Activated B cell treated with CpG ODN at 0.5 μM for 24 hours (primary cell): ENCODE data around the gene TMEM252. TPM values are rescaled to one million over a fixed set of nuclear protein-coding genes. Genes with fewer than 3 reads are reported as not detected.

ENCODE experiments used
- ATAC-seq: fragments of 200-7000 bp; cut with Tn5 transposase; one replicate; pipeline ENCODE4 v1.10.0; 2021; ENCODE audit warnings: low read depth, mild to moderate bottlenecking, moderate library complexity
- CTCF ChIA-PET: fragments of 350-600 bp; sonication (Branson Sonifier 250); formaldehyde crosslinking; loops from one replicate; lab custom pipeline; 2021; ENCODE audit warnings: antibody characterized with exemption; lab: Charles Lee
- POLR2A ChIA-PET: fragments of 350-600 bp; sonication (Branson Sonifier 250); formaldehyde crosslinking; loops from one replicate; lab custom pipeline; 2021; ENCODE audit warnings: antibody characterized with exemption; lab: Charles Lee
- DNase-seq: peaks from one replicate; pipeline ENCODE4 v3.0.0; 2022
- H3K27ac Mint-ChIP-seq: one replicate; pipeline ENCODE4 v1.8.0; 2020; ENCODE audit warnings: mixed read lengths
- H3K27me3 Mint-ChIP-seq: one replicate; pipeline ENCODE4 v1.8.0; 2021; ENCODE audit warnings: mixed read lengths
- H3K36me3 Mint-ChIP-seq: one replicate; pipeline ENCODE4 v1.8.0; 2021; ENCODE audit warnings: low read depth, mixed read lengths
- H3K4me1 Mint-ChIP-seq: one replicate; pipeline ENCODE4 v1.8.0; 2021; ENCODE audit warnings: mixed read lengths
- H3K4me3 Mint-ChIP-seq: one replicate; pipeline ENCODE4 v1.8.0; 2020; ENCODE audit warnings: mild to moderate bottlenecking, mixed read lengths
- H3K9me3 Mint-ChIP-seq: one replicate; pipeline ENCODE4 v1.8.0; 2020; ENCODE audit warnings: mixed read lengths
- CTCF ChIP-seq: fragments of 200-600 bp; IDR thresholded peaks from one replicate; pipeline ENCODE4 v1.8.0; 2022; ENCODE audit warnings: antibody characterized with exemption, mild to moderate bottlenecking
- intact Hi-C: fragments of 100-400 bp; cut with micrococcal nuclease; formaldehyde crosslinking; loops from one replicate; pipeline ENCODE4 v1.15.1; 2024
- total RNA-seq: library from RNA; stranded (reverse); gene quantifications from 2 replicates; pipeline ENCODE4 v1.2.3, GENCODE V29; 2022

Gene TMEM252
- total RNA-seq, 1 donor from 2014 or later = not detected

DNA sequence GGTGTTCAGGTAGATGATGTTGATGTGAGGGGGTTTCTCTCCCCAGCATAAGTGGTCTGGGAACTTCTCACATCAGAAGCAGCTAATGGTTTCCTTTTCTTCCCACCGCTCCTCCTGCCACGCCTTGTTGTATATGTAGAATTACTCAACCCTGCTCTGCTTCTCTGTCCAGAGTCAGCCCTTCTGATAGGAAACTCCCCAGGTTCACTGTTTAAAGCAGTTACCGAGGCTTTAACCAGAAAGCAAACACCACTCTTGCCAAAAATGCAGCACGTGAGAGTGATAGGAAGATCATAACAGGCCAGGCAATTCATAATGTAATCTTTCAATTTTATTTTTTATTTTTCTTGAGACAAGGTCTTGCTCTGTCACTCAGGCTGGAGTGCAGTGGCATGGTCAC is 10.5 kb upstream of the TMEM252 start:
- POLR2A ChIA-PET = no interaction called here
- CTCF ChIA-PET = interaction anchor here (1.5 kb wide), 1 partner anchor 9 kb away, joined by 5 read pairs; no protein-coding TSS in a partner anchor
- TF ChIP-seq CTCF = no peak
- no peaks in the 10 kb centered on the region for H3K27me3 Mint-ChIP-seq
- H3K9me3 Mint-ChIP-seq = no peaks in the 10 kb centered on the region
- H3K27ac Mint-ChIP-seq = no peak overlapping the region
- H3K4me3 Mint-ChIP-seq = no peak overlapping the region
- DNase-seq (no peak), ATAC-seq (no peak)
- H3K4me1 Mint-ChIP-seq = peaks cover 24% of the 10 kb centered on the region
- H3K36me3 Mint-ChIP-seq = no peaks in the 10 kb centered on the region
- intact Hi-C loops = no loop called here

- intact Hi-C loops = loop anchor here (5.0 kb wide), 1 partner anchor 41 kb away; no protein-coding TSS in a partner anchor
- ChIA-PET CTCF (interaction anchor here (1.2 to 1.4 kb wide), 2 partner anchors 12 to 19 kb away, joined by 3 to 5 read pairs; no protein-coding TSS in a partner anchor), POLR2A (interaction anchor here (0.7 kb wide), 1 partner anchor 13 kb away, joined by 3 read pairs; no protein-coding TSS in a partner anchor)
- Mint-ChIP-seq H3K36me3 (no peaks in the 10 kb centered on the region), H3K4me1 (peaks cover 39% of the 10 kb centered on the region), H3K4me3 (no peak overlapping the region), H3K27ac (peak overlapping the region; percentile 84), H3K9me3 (no peaks in the 10 kb centered on the region), H3K27me3 (no peaks in the 10 kb centered on the region)
- TF ChIP-seq CTCF = no peak
- DNase-seq (no peak), ATAC-seq (no peak)
Measured at GRCh38 chr9:68548241-68548640, 7.6 kb upstream of the TMEM252 start.

DNA sequence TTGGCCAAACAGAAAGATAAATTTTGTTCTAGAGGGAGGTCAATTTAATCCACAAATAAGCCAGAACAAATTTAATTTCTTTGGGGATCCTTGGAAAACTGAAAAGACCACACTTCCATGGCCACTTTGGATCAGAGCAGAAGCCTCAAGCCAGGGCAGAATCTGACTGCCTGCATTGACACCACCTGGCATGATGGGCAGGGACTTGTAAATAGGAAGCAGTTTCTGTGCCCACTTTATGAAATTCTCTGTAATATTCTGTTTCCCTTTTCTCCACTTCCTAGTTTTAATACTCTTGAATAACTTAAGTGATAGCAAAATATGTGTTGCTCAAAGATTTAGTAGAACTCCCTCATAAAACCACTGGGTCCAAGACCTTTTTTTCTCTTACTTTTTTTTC is 6.7 kb upstream of the TMEM252 start:
- H3K27me3 Mint-ChIP-seq = no peaks in the 10 kb centered on the region
- peak overlapping the region; percentile 84 for H3K27ac Mint-ChIP-seq
- H3K36me3 Mint-ChIP-seq = no peaks in the 10 kb centered on the region
- no peaks in the 10 kb centered on the region for H3K9me3 Mint-ChIP-seq
- TF ChIP-seq CTCF = no peak
- intact Hi-C loops = loop anchor here (1.0 to 5.0 kb wide), 4 partner anchors 19 to 1867 kb away; partner anchors contain the start of gene KLF9
- H3K4me3 Mint-ChIP-seq = peak overlapping the region; percentile 66
- DNase-seq (no peak), ATAC-seq (no peak)
- CTCF ChIA-PET = interaction anchor here (1.0 to 1.4 kb wide), 3 partner anchors 12 to 21 kb away, joined by 3 to 7 read pairs (median 5); no protein-coding TSS in a partner anchor
- peaks cover 39% of the 10 kb centered on the region for H3K4me1 Mint-ChIP-seq
- POLR2A ChIA-PET = interaction anchor here (0.6 kb wide), 1 partner anchor 472 kb away, joined by 5 read pairs; no protein-coding TSS in a partner anchor

DNA sequence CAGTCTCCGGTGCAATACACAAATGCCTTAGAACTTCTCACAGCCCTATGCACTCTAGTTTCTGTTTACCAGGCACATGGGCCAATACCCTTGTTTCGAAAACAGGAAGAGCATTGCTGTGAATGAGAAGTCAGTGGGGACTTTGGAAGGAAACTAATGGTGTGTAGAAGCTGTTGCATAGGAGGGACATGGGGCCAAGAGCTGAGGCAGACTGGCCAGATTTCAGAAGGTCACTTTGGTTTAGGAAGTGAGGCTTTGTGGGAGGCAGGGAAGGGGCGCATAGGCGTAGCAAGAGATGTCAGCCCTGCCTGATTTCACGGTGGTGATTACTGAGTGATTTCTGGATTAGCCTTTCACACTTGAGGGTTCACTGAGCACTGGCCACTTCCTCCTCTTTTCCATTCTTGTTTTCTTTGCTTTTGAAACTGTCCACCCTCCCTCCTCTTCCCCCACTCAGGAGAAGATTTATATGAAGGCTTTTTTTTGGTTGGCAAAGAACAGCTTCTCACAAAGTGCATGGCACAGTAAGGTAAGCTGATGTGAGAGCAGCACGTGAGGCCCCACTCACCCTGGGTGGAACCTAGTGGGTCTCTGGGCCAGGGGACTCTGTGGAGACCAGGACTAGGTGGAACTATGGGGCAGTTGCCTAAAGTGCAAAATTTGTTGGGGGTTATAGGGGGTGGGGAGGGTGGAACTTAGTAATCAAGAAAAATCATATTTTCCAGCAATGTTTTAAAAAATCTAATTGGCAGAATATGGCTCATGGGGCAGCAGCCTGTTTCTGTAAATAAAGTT is 6.1 kb upstream of the TMEM252 start:
- TF ChIP-seq CTCF = no peak
- Mint-ChIP-seq H3K9me3 (no peaks in the 10 kb centered on the region), H3K4me1 (peaks cover 42% of the 10 kb centered on the region), H3K4me3 (peak overlapping the region; percentile 66), H3K27ac (peak overlapping the region; percentile 84), H3K27me3 (no peaks in the 10 kb centered on the region), H3K36me3 (no peaks in the 10 kb centered on the region)
- CTCF ChIA-PET = interaction anchor here (1.0 to 1.4 kb wide), 2 partner anchors 13 to 21 kb away, joined by 3 to 7 read pairs; no protein-coding TSS in a partner anchor
- ATAC-seq (peak; percentile 83), DNase-seq (peak; percentile 20)
- intact Hi-C loops = loop anchor here (1.0 to 5.0 kb wide), 5 partner anchors 14 to 1868 kb away; partner anchors contain the start of gene KLF9
- POLR2A ChIA-PET = interaction anchor here (0.6 to 0.7 kb wide), 2 partner anchors 204 to 473 kb away, joined by 3 to 5 read pairs; no protein-coding TSS in a partner anchor
